GM04504 (cell line): ENCODE results near the gene EIF1AD.
"Not testable (repeated sequence)": the region's sequence is repeated elsewhere in the genome, so short reads cannot be mapped to it uniquely, and the experiment has no call there.

Experiments used
- DNase-seq: peaks from one replicate; pipeline ENCODE4 v3.0.0-alpha.2; 2012; ENCODE audit warnings: low read depth

EIF1AD gene

GRCh38 chr11:65968600-65969482, 33.1 kb downstream of the EIF1AD start:
- no peak for DNase-seq

GRCh38 chr11:65967329-65967934, 34.5 kb downstream of the EIF1AD start:
- no peak for DNase-seq

- DNase-seq: no peak
Measured at GRCh38 chr11:65965986-65966762, 35.8 kb downstream of the EIF1AD start.

GRCh38 chr11:65964906-65965305, 37.1 kb downstream of the EIF1AD start:
- DNase-seq: no peak

GRCh38 chr11:65962141-65962564, 39.8 kb downstream of the EIF1AD start:
- DNase-seq: no peak

- DNase-seq: peak; percentile 93
Measured at GRCh38 chr11:65961267-65962140, 40.5 kb downstream of the EIF1AD start, which contains the start of gene SART1. Gene SART1, plus strand, starts transcription at chr11:65961734. Its CDS starts 47 bp downstream, at chr11:65961781.

- DNase-seq: no peak
Measured at GRCh38 chr11:65960824-65961266, 41.1 kb downstream of the EIF1AD start.

- DNase-seq: no peak
Measured at GRCh38 chr11:65958774-65959420, 43.1 kb downstream of the EIF1AD start.

- no peak for DNase-seq
Measured at GRCh38 chr11:65958291-65958690, 43.7 kb downstream of the EIF1AD start.

- DNase-seq: no peak
Measured at GRCh38 chr11:65954771-65955170, 47.2 kb downstream of the EIF1AD start.

- DNase-seq: no peak
Measured at GRCh38 chr11:65953471-65953870, 48.5 kb downstream of the EIF1AD start.

- no peak for DNase-seq
Measured at GRCh38 chr11:65952052-65952521, 49.9 kb downstream of the EIF1AD start.

- not testable (repeated sequence) for DNase-seq
Measured at GRCh38 chr11:65951641-65952040, 50.3 kb downstream of the EIF1AD start.

GRCh38 chr11:65950711-65951110, 51.2 kb downstream of the EIF1AD start:
- not testable (repeated sequence) for DNase-seq

GRCh38 chr11:65947603-65948125, 54.3 kb downstream of the EIF1AD start:
- no peak for DNase-seq

GRCh38 chr11:65947133-65947532, 54.8 kb downstream of the EIF1AD start:
- no peak for DNase-seq

- DNase-seq: no peak
Measured at GRCh38 chr11:65946655-65947054, 55.3 kb downstream of the EIF1AD start.
